ENCODE measurements around the gene PPFIBP1.

- TF ChIP-seq, protein P1, sequence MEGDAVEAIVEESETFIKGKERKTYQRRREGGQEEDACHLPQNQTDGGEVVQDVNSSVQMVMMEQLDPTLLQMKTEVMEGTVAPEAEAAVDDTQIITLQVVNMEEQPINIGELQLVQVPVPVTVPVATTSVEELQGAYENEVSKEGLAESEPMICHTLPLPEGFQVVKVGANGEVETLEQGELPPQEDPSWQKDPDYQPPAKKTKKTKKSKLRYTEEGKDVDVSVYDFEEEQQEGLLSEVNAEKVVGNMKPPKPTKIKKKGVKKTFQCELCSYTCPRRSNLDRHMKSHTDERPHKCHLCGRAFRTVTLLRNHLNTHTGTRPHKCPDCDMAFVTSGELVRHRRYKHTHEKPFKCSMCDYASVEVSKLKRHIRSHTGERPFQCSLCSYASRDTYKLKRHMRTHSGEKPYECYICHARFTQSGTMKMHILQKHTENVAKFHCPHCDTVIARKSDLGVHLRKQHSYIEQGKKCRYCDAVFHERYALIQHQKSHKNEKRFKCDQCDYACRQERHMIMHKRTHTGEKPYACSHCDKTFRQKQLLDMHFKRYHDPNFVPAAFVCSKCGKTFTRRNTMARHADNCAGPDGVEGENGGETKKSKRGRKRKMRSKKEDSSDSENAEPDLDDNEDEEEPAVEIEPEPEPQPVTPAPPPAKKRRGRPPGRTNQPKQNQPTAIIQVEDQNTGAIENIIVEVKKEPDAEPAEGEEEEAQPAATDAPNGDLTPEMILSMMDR (IDR thresholded peaks at IDR 0.05): peak; percentile 82
- TF ChIP-seq EZH2 (IDR thresholded peaks at IDR 0.05; ENCODE audit: borderline replicate concordance, insufficient read depth, low read depth, low read length, poor library complexity, severe bottlenecking): no peak
These were observed 209.1 kb downstream of the PPFIBP1 start for GRCh38 chr12:27733052-27733656.
